NCI-H69 (cell line): ENCODE results near the gene PRUNE2.

Source experiments
- DNase-seq: peaks from one replicate; lab custom pipeline; 2025; lab: John Stamatoyannopoulos, UW

Gene PRUNE2

GRCh38 chr9:76737154-76737902 is 168.6 kb downstream of the PRUNE2 start:
- peak; percentile 68 for DNase-seq

- no peak for DNase-seq
These were observed 171.2 kb downstream of the PRUNE2 start for GRCh38 chr9:76734716-76735115.

- no peak for DNase-seq
These were observed 172.8 kb downstream of the PRUNE2 start for GRCh38 chr9:76733096-76733495.

GRCh38 chr9:76732341-76732958 is 173.5 kb downstream of the PRUNE2 start:
- DNase-seq = peak; percentile 12

- DNase-seq = no peak
These were observed 175.1 kb downstream of the PRUNE2 start for GRCh38 chr9:76730801-76731200.

GRCh38 chr9:76729980-76730737 is 175.8 kb downstream of the PRUNE2 start:
- peak; percentile 98 for DNase-seq

GRCh38 chr9:76729116-76729515 is 176.8 kb downstream of the PRUNE2 start:
- DNase-seq = peak; percentile 80

GRCh38 chr9:76725885-76726284 is 180.0 kb downstream of the PRUNE2 start:
- DNase-seq = peak; percentile 83

GRCh38 chr9:76725011-76725546 is 180.8 kb downstream of the PRUNE2 start:
- peak; percentile 97 for DNase-seq

GRCh38 chr9:76720245-76720644 is 185.7 kb downstream of the PRUNE2 start:
- no peak for DNase-seq

- peak; percentile 36 for DNase-seq
These were observed 187.7 kb downstream of the PRUNE2 start for GRCh38 chr9:76718166-76718565.

- DNase-seq = peak; percentile 94
These were observed 188.3 kb downstream of the PRUNE2 start for GRCh38 chr9:76717613-76718012.

GRCh38 chr9:76717176-76717575 is 188.7 kb downstream of the PRUNE2 start:
- peak; percentile 94 for DNase-seq

GRCh38 chr9:76716085-76716672 is 189.7 kb downstream of the PRUNE2 start:
- DNase-seq = peak; percentile 82

- peak; percentile 56 for DNase-seq
These were observed 192.5 kb downstream of the PRUNE2 start for GRCh38 chr9:76713381-76713780.

- no peak for DNase-seq
These were observed 196.9 kb downstream of the PRUNE2 start for GRCh38 chr9:76709020-76709419.

GRCh38 chr9:76707510-76707909 is 198.4 kb downstream of the PRUNE2 start:
- DNase-seq = no peak

- peak; percentile 87 for DNase-seq
These were observed 201.2 kb downstream of the PRUNE2 start for GRCh38 chr9:76704593-76705204.

GRCh38 chr9:76703270-76703669 is 202.6 kb downstream of the PRUNE2 start:
- DNase-seq = no peak

GRCh38 chr9:76701441-76702039 is 204.4 kb downstream of the PRUNE2 start:
- DNase-seq = peak; percentile 39

- no peak for DNase-seq
These were observed 205.0 kb downstream of the PRUNE2 start for GRCh38 chr9:76700916-76701315.
